Uterus (tissue), 4 donors: Measurements from ENCODE around the gene DLGAP1. TPM values are rescaled to one million over a fixed set of nuclear protein-coding genes. Genes with fewer than 3 reads are reported as not detected.

Experiments used
- DNase-seq, 2 donors: peaks; one replicate each; pipeline ENCODE4 v3.0.0-alpha.2; 2019 to 2020
- H3K27ac ChIP-seq, 2 donors: fragments of 200-600 bp; sonication (generic); 1 replicate in 1 of 2; 2 replicates in 1 of 2; pipeline ENCODE4 v1.5.1; 2016 to 2018
- H3K27me3 ChIP-seq, 2 donors: fragments of 200-600 bp; sonication (generic); one replicate each; pipeline ENCODE4 v1.5.1; 2018 to 2019; ENCODE audit warnings: control low read depth in 1 of 2
- H3K36me3 ChIP-seq, 2 donors: fragments of 200-600 bp; sonication (generic); one replicate each; pipeline ENCODE4 v1.5.1; 2019; ENCODE audit warnings: control low read depth in 1 of 2
- H3K4me1 ChIP-seq, 2 donors: fragments of 200-600 bp; sonication (generic); one replicate each; pipeline ENCODE4 v1.5.1; 2018 to 2019; ENCODE audit warnings: control low read depth in 1 of 2
- H3K4me3 ChIP-seq, 2 donors: fragments of 200-600 bp; sonication (generic); 1 replicate in 1 of 2; 2 replicates in 1 of 2; pipeline ENCODE4 v1.5.1; 2018 to 2019; ENCODE audit warnings: mild to moderate bottlenecking in 1 of 2
- H3K9me3 ChIP-seq, 2 donors: fragments of 200-600 bp; sonication (generic); one replicate each; pipeline ENCODE4 v1.5.1; 2019; ENCODE audit warnings: control low read depth in 1 of 2
- POLR2A ChIP-seq, 2 donors: fragments of 450-650 bp; IDR thresholded peaks; one replicate each; pipeline ENCODE4 v1.6.1; 2016; ENCODE audit warnings: antibody characterized with exemption in 2 of 2, mild to moderate bottlenecking in 1 of 2, moderate library complexity in 1 of 2
- intact Hi-C: fragments of 100-400 bp; cut with DNase I; formaldehyde crosslinking; loops from one replicate; pipeline ENCODE4 v1.15.1; 2023; ENCODE audit warnings: low total_unique reads
- total RNA-seq, 4 donors: library from RNA; depleted of rRNA in 3 of 4; stranded (reverse); fragments of >200 nt in 3 of 4; gene quantifications; one replicate each; pipeline versions ENCODE4 v1.1.0 to v1.2.4, GENCODE V29; 2014 to 2023
- TF ChIP-seq, protein P1 (sequence below), 4 experiments: fragments of 200-600 bp in 2 of 4; fragments of 450-650 bp in 2 of 4; sonication (generic) in 2 of 4; IDR thresholded peaks; one replicate each; pipeline ENCODE4 v1.5.1; 2016 to 2019; ENCODE audit warnings: antibody characterized with exemption in 4 of 4, mild to moderate bottlenecking in 2 of 4, moderate library complexity in 1 of 4
- donor health status: DM: yes; HTN: yes; CAD: no.

DLGAP1 gene
- total RNA-seq, 4 donors from 2014 or later: 1.0 to 9.6 (median 3.3) TPM

DNA sequence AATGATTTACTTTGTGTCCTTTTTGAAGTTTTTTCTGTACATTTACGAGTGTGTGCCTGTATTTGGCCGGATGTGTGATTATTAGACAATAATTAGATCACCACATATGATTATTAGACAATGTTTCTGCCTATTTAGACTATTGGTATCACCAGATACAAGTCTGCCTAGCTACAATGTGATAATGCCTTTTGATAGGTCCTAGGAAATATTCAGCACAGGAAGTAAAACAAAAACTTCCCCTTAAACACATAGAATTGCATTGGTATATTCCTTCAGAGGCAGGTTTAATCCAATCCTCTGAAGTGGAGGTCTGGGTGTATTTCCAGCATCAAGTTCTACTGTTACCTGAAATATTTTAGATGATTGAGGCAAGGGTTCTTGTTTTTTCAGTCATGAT lies 730.0 kb downstream of the DLGAP1 start:
- no peak for DNase-seq
- H3K36me3 ChIP-seq: no peaks in the 10 kb centered on the region
- intact Hi-C loops: no loop called here
- no peaks in the 10 kb centered on the region for H3K27me3 ChIP-seq
- H3K27ac ChIP-seq: no peak overlapping the region
- no peak for TF ChIP-seq POLR2A (IDR thresholded peaks at IDR 0.05)
- TF ChIP-seq, protein P1, sequence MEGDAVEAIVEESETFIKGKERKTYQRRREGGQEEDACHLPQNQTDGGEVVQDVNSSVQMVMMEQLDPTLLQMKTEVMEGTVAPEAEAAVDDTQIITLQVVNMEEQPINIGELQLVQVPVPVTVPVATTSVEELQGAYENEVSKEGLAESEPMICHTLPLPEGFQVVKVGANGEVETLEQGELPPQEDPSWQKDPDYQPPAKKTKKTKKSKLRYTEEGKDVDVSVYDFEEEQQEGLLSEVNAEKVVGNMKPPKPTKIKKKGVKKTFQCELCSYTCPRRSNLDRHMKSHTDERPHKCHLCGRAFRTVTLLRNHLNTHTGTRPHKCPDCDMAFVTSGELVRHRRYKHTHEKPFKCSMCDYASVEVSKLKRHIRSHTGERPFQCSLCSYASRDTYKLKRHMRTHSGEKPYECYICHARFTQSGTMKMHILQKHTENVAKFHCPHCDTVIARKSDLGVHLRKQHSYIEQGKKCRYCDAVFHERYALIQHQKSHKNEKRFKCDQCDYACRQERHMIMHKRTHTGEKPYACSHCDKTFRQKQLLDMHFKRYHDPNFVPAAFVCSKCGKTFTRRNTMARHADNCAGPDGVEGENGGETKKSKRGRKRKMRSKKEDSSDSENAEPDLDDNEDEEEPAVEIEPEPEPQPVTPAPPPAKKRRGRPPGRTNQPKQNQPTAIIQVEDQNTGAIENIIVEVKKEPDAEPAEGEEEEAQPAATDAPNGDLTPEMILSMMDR (IDR thresholded peaks at IDR 0.05): no peak
- no peak overlapping the region for H3K4me3 ChIP-seq
- H3K9me3 ChIP-seq: no peaks in the 10 kb centered on the region
- H3K4me1 ChIP-seq: no peaks in the 10 kb centered on the region

DNA sequence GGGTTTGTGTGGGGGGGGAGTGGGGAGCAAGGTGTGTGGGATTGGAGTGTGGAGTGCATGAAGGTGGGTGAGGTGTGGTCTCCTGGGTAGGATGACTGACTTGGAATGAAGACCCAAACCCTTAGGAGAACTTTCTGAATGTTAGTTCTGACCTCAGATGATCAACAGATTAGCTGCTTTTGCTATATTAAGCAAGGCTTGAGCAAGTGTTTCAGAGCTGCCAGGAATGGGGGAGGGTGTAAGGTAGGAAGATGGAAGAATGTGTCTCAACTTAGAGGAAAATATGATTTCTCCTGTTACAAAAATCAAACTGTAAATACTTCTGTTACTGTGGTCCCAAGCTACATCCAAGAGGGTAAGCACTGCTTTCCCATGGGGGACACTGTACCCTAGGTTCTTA lies 731.6 kb downstream of the DLGAP1 start:
- Histone ChIP-seq H3K27ac (no peak overlapping the region), H3K36me3 (no peaks in the 10 kb centered on the region), H3K4me3 (no peak overlapping the region), H3K27me3 (no peaks in the 10 kb centered on the region), H3K4me1 (no peaks in the 10 kb centered on the region), H3K9me3 (no peaks in the 10 kb centered on the region)
- intact Hi-C loops: no loop called here
- no peak for DNase-seq
- TF ChIP-seq, protein P1 (IDR thresholded peaks at IDR 0.05): no peak
- no peak for TF ChIP-seq POLR2A (IDR thresholded peaks at IDR 0.05)

DNA sequence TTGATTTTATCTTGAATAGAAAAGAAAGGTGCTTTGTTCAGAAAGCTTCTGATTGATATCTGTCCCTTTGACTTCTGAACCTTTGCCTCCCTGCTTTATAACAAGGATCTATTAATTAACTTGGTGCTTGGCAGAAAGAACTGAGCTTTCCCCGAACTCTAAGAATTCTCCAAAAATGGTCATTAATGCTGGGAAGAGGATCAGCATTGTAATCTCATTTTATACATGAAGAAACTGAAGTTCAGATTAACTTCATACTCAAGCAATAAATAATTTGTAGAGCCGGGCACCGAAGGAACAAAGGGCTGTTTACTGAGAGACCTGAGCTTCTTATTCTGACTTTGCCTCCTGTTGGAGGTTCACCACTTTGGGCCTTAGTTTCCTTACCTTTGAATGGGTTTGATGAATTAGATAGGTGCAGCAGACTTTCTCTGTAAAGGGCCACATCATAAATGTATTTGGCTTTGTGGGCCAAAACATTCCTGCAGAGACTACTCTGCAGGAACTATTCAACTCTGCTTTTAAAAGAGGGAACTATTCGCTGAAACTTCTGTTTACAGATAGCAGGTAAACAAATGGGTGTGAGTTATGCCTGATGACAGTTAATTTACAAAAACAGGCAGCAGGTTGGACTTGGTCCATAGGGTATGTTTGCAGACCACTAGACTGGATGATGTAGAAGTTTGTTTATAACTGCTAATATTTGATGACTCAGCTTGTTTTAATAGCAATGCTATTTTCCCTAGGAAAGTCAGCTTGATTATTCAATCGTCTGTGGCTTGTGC lies 732.3 kb downstream of the DLGAP1 start:
- TF ChIP-seq, protein P1 (IDR thresholded peaks at IDR 0.05): no peak
- TF ChIP-seq POLR2A (IDR thresholded peaks at IDR 0.05): no peak
- H3K36me3 ChIP-seq: no peaks in the 10 kb centered on the region
- no peaks in the 10 kb centered on the region for H3K9me3 ChIP-seq
- no peaks in the 10 kb centered on the region for H3K4me1 ChIP-seq
- H3K4me3 ChIP-seq: no peak overlapping the region
- H3K27ac ChIP-seq: peak overlapping the region in 1 of 2 donors; percentile 35
- intact Hi-C loops: no loop called here
- H3K27me3 ChIP-seq: no peaks in the 10 kb centered on the region
- DNase-seq: no peak

- Histone ChIP-seq H3K9me3 (no peaks in the 10 kb centered on the region), H3K36me3 (no peaks in the 10 kb centered on the region), H3K27me3 (no peaks in the 10 kb centered on the region), H3K4me3 (no peak overlapping the region), H3K4me1 (no peaks in the 10 kb centered on the region), H3K27ac (peak overlapping the region in 1 of 2 donors; percentile 35)
- intact Hi-C loops: no loop called here
- no peak for DNase-seq
- TF ChIP-seq POLR2A (IDR thresholded peaks at IDR 0.05): no peak
- TF ChIP-seq, protein P1 (IDR thresholded peaks at IDR 0.05): no peak
These were observed 733.1 kb downstream of the DLGAP1 start for GRCh38 chr18:3721771-3722648.
